ENCODE measurements around the gene NFE2L1.
A peak's percentile ranks its signal among the peaks of the same experiment; 100 is the strongest.
"Not testable (repeated sequence)": the region's sequence is repeated elsewhere in the genome, so short reads cannot be mapped to it uniquely, and the experiment has no call there.

Gene NFE2L1

GRCh38 chr17:48047741-48048383 is at the start of gene NFE2L1:
NFE2L1 (plus strand) TSS chr17:48048359; CDS start chr17:48051119, 2,760 bp downstream.
- DNase-seq (ENCODE audit: low spot score): peak; percentile 97

- no peak for DNase-seq (ENCODE audit: low spot score)
These were observed 48.6 kb upstream of the NFE2L1 start for GRCh38 chr17:47999582-47999981.

GRCh38 chr17:48001197-48001596 is 47.0 kb upstream of the NFE2L1 start:
- DNase-seq (ENCODE audit: low spot score): no peak

GRCh38 chr17:48001657-48002056 is 46.5 kb upstream of the NFE2L1 start:
- not testable (repeated sequence) for DNase-seq (ENCODE audit: low spot score)

GRCh38 chr17:48002266-48002915 is 45.8 kb upstream of the NFE2L1 start:
- no peak for DNase-seq (ENCODE audit: low spot score)

- DNase-seq (ENCODE audit: low spot score): no peak
These were observed 45.2 kb upstream of the NFE2L1 start for GRCh38 chr17:48002916-48003416.

GRCh38 chr17:48003417-48004151 is 44.6 kb upstream of the NFE2L1 start:
- DNase-seq (ENCODE audit: low spot score): no peak

GRCh38 chr17:48004983-48005382 is 43.2 kb upstream of the NFE2L1 start:
- no peak for DNase-seq (ENCODE audit: low spot score)

GRCh38 chr17:48006936-48007709 is 41.0 kb upstream of the NFE2L1 start:
- DNase-seq (ENCODE audit: low spot score): no peak

GRCh38 chr17:48010193-48010592 is 38.0 kb upstream of the NFE2L1 start:
- no peak for DNase-seq (ENCODE audit: low spot score)

GRCh38 chr17:48011405-48012150 is 36.6 kb upstream of the NFE2L1 start:
- peak; percentile 71 for DNase-seq (ENCODE audit: low spot score)

GRCh38 chr17:48012151-48012520 is 36.0 kb upstream of the NFE2L1 start:
- DNase-seq (ENCODE audit: low spot score): peak; percentile 90

GRCh38 chr17:48012654-48013053 is 35.5 kb upstream of the NFE2L1 start:
- no peak for DNase-seq (ENCODE audit: low spot score)

GRCh38 chr17:48013876-48014594 is 34.1 kb upstream of the NFE2L1 start:
- no peak for DNase-seq (ENCODE audit: low spot score)

- no peak for DNase-seq (ENCODE audit: low spot score)
These were observed 33.5 kb upstream of the NFE2L1 start for GRCh38 chr17:48014595-48015111.

- DNase-seq (ENCODE audit: low spot score): no peak
These were observed 32.0 kb upstream of the NFE2L1 start for GRCh38 chr17:48016112-48016511.

- not testable (repeated sequence) for DNase-seq (ENCODE audit: low spot score)
These were observed 30.4 kb upstream of the NFE2L1 start for GRCh38 chr17:48017817-48018158.

GRCh38 chr17:48021934-48022333 is 26.2 kb upstream of the NFE2L1 start:
- no peak for DNase-seq (ENCODE audit: low spot score)

- DNase-seq (ENCODE audit: low spot score): no peak
These were observed 25.3 kb upstream of the NFE2L1 start for GRCh38 chr17:48022901-48023300.

GRCh38 chr17:48023400-48024148 is 24.6 kb upstream of the NFE2L1 start:
- peak; percentile 68 for DNase-seq (ENCODE audit: low spot score)

All from germinal center (tissue), 1 donor.